Activated CD8-positive, alpha-beta memory T cell treated with anti-CD3 and anti-CD28 coated beads, Interleukin-2, amount 50 U/mL, for 4 hours (primary cell): ENCODE data around the gene ZNF385B.

Source experiments
- DNase-seq: peaks from one replicate; pipeline ENCODE4 v3.0.0-alpha.2; 2020

The ZNF385B gene

GRCh38 chr2:179543361-179543901, 318.0 kb downstream of the ZNF385B start:
- DNase-seq = no peak

- DNase-seq = no peak
Measured at GRCh38 chr2:179541586-179541985, 319.8 kb downstream of the ZNF385B start.

- DNase-seq = no peak
Measured at GRCh38 chr2:179539124-179539511, 322.3 kb downstream of the ZNF385B start.

- DNase-seq = no peak
Measured at GRCh38 chr2:179538406-179539123, 322.8 kb downstream of the ZNF385B start.

GRCh38 chr2:179536185-179536584, 325.2 kb downstream of the ZNF385B start:
- no peak for DNase-seq

- DNase-seq = no peak
Measured at GRCh38 chr2:179533875-179534274, 327.5 kb downstream of the ZNF385B start.

GRCh38 chr2:179532863-179533278, 328.5 kb downstream of the ZNF385B start:
- DNase-seq = no peak

GRCh38 chr2:179528576-179529069, 332.8 kb downstream of the ZNF385B start:
- DNase-seq = no peak

- no peak for DNase-seq
Measured at GRCh38 chr2:179525340-179525739, 336.1 kb downstream of the ZNF385B start.

- DNase-seq = no peak
Measured at GRCh38 chr2:179524809-179525339, 336.5 kb downstream of the ZNF385B start.

GRCh38 chr2:179521944-179522343, 339.5 kb downstream of the ZNF385B start:
- DNase-seq = no peak

GRCh38 chr2:179518830-179519229, 342.6 kb downstream of the ZNF385B start:
- DNase-seq = no peak

GRCh38 chr2:179513181-179513580, 348.2 kb downstream of the ZNF385B start:
- DNase-seq = no peak

GRCh38 chr2:179512281-179513035, 349.0 kb downstream of the ZNF385B start:
- DNase-seq = no peak

GRCh38 chr2:179511105-179511789, 350.2 kb downstream of the ZNF385B start:
- no peak for DNase-seq

GRCh38 chr2:179495315-179495714, 366.1 kb downstream of the ZNF385B start:
- no peak for DNase-seq

GRCh38 chr2:179488563-179488962, 372.8 kb downstream of the ZNF385B start:
- DNase-seq = no peak

- DNase-seq = no peak
Measured at GRCh38 chr2:179487010-179487731, 374.2 kb downstream of the ZNF385B start.

- DNase-seq = no peak
Measured at GRCh38 chr2:179483131-179483530, 378.3 kb downstream of the ZNF385B start.

GRCh38 chr2:179479947-179480346, 381.5 kb downstream of the ZNF385B start:
- no peak for DNase-seq

- no peak for DNase-seq
Measured at GRCh38 chr2:179478771-179479170, 382.6 kb downstream of the ZNF385B start.

GRCh38 chr2:179470992-179471391, 390.4 kb downstream of the ZNF385B start:
- DNase-seq = no peak
